GM12878 (cell line): ENCODE measurements around the gene PRKAB1. TPM values are rescaled to one million over a fixed set of nuclear protein-coding genes. Genes with fewer than 3 reads are reported as not detected.

Experiments
- ATAC-seq: fragments of 200-7000 bp; cut with Tn5 transposase; 3 replicates; pipeline ENCODE4 v1.9.1; 2020; ENCODE audit warnings: mild to moderate bottlenecking, moderate library complexity
- BruUV-seq: library from RNA; stranded (reverse); fragments of 400-500 nt; replicated peaks from 2 replicates; lab custom pipeline; 2021; lab: Mats Ljungman, UMichigan
- CTCF ChIA-PET: fragments of 300-600 bp; sonication (Branson Sonifier 250); formaldehyde crosslinking; extraction: SDS; loops from one replicate; lab custom pipeline; 2021; ENCODE audit warnings: inconsistent platforms; lab: Yijun Ruan, JAX
- POLR2A ChIA-PET: fragments of 350-600 bp; formaldehyde crosslinking; extraction: SDS; loops from one replicate; lab custom pipeline; 2021; ENCODE audit warnings: inconsistent platforms; lab: Charles Lee
- RAD21 ChIA-PET: fragments of 300-600 bp; sonication (Branson Sonifier 250); formaldehyde crosslinking; loops from one replicate; lab custom pipeline; 2023; ENCODE audit warnings: antibody characterized with exemption; ENCODE audit not compliant: unreplicated experiment; lab: Charles Lee
- SMC1A ChIA-PET: fragments of 300-600 bp; sonication (Branson Sonifier 250); formaldehyde crosslinking; loops from one replicate; lab custom pipeline; 2023; ENCODE audit not compliant: unreplicated experiment, uncharacterized antibody; lab: Charles Lee
- DNase-seq: peaks from one replicate; pipeline ENCODE4 v3.0.0-alpha.2; 2011; ENCODE audit warnings: low read depth, low spot score
- FAIRE-seq: peaks from 3 replicates; lab custom pipeline; 2011; peaks lifted over from hg19 to GRCh38; lab: Jason Lieb, UNC
- H2AFZ ChIP-seq: 2 replicates; pipeline ENCODE4 v1.6.0; 2011; ENCODE audit warnings: low read depth, low read length, control low read depth; ENCODE audit not compliant: control insufficient read depth
- H3K27ac ChIP-seq: 2 replicates; pipeline ENCODE4 v1.5.1; 2011; ENCODE audit warnings: control low read depth; ENCODE audit not compliant: control insufficient read depth, insufficient read depth
- H3K27me3 ChIP-seq, 2 experiments: replicated peaks in 1 of 2; 2 replicates each; pipeline versions ENCODE4 v1.6.0 to v1.6.1; 2011; ENCODE audit warnings: low read length in 1 of 2; ENCODE audit not compliant: control insufficient read depth in 2 of 2, insufficient read depth in 2 of 2
- H3K36me3 ChIP-seq, 2 experiments: 2 replicates each; pipeline ENCODE4 v1.5.1; 2011; ENCODE audit warnings: low read length in 1 of 2; ENCODE audit not compliant: control insufficient read depth in 2 of 2, insufficient read depth in 2 of 2
- H3K4me1 ChIP-seq: 2 replicates; pipeline ENCODE4 v1.6.1; 2011; ENCODE audit warnings: mild to moderate bottlenecking, low read length, moderate library complexity, mixed read lengths; ENCODE audit not compliant: control insufficient read depth, insufficient read depth
- H3K4me2 ChIP-seq: 2 replicates; pipeline ENCODE4 v1.6.0; 2011; ENCODE audit warnings: control low read depth; ENCODE audit not compliant: control insufficient read depth, insufficient read depth
- H3K4me3 ChIP-seq: fragments of 200-600 bp; sonication (generic); 2 replicates; pipeline ENCODE4 v1.5.1; 2016
- H3K79me2 ChIP-seq: 2 replicates; pipeline ENCODE4 v1.6.0; 2011; ENCODE audit warnings: low read length; ENCODE audit not compliant: control insufficient read depth, insufficient read depth
- H3K9ac ChIP-seq: 2 replicates; pipeline ENCODE4 v1.8.0; 2011; ENCODE audit warnings: low read length, control low read depth, mixed read lengths; ENCODE audit not compliant: control insufficient read depth, insufficient read depth
- H3K9me3 ChIP-seq: replicated peaks from 3 replicates; pipeline ENCODE4 v1.5.1; 2011; ENCODE audit warnings: mild to moderate bottlenecking, low read length; ENCODE audit not compliant: control insufficient read depth, insufficient read depth
- H4K20me1 ChIP-seq: 2 replicates; pipeline ENCODE4 v1.6.0; 2011; ENCODE audit not compliant: control insufficient read depth, insufficient read depth
- ASH2L ChIP-seq: fragments of 300-600, 200-600 bp; sonication (generic); IDR thresholded peaks from 2 replicates; pipeline ENCODE4 v1.6.1; 2017; ENCODE audit warnings: low read depth, mild to moderate bottlenecking, borderline replicate concordance
- EZH2 ChIP-seq: IDR thresholded peaks from 2 replicates; pipeline ENCODE4 v1.6.1; 2012; ENCODE audit warnings: low read depth, mild to moderate bottlenecking, control low read depth, inconsistent platforms, low read length, borderline replicate concordance; ENCODE audit not compliant: control insufficient read depth
- HSF1 ChIP-seq: fragments of 150-350 bp; IDR thresholded peaks from 2 replicates; pipeline ENCODE4 v1.6.1; 2014; ENCODE audit warnings: mild to moderate bottlenecking, low read depth, low read length
- IRF5 ChIP-seq: fragments of 450-650 bp; IDR thresholded peaks from 2 replicates; pipeline ENCODE4 v1.6.1; 2017; ENCODE audit warnings: borderline replicate concordance
- MXI1 ChIP-seq: fragments of 150-350 bp; IDR thresholded peaks from 2 replicates; pipeline ENCODE4 v1.6.1; 2011; ENCODE audit warnings: low read depth, mild to moderate bottlenecking, inconsistent platforms, low read length, improper control_type of control experiment
- MYB ChIP-seq: fragments of 150-350 bp; IDR thresholded peaks from 2 replicates; pipeline ENCODE4 v1.6.1; 2014; ENCODE audit warnings: mild to moderate bottlenecking, low read depth, low read length, borderline replicate concordance
- MYC ChIP-seq: IDR thresholded peaks from 2 replicates; pipeline ENCODE4 v1.6.1; 2011; ENCODE audit warnings: mild to moderate bottlenecking, low read length, moderate library complexity, inconsistent platforms; ENCODE audit not compliant: insufficient read depth, insufficient replicate concordance, insufficient read length, severe bottlenecking
- RAD21 ChIP-seq: IDR thresholded peaks from 2 replicates; pipeline ENCODE4 v1.6.1; 2011; ENCODE audit warnings: mild to moderate bottlenecking, low read depth, low read length, moderate library complexity; ENCODE audit not compliant: insufficient read depth
- RAD51 ChIP-seq: fragments of 450-650 bp; IDR thresholded peaks from 2 replicates; pipeline ENCODE4 v1.6.1; 2016; ENCODE audit warnings: moderate library complexity, mild to moderate bottlenecking, inconsistent platforms
- RELA ChIP-seq: fragments of 450-650 bp; IDR thresholded peaks from 2 replicates; pipeline ENCODE4 v1.8.0; 2014; ENCODE audit warnings: borderline replicate concordance; ENCODE audit not compliant: partially characterized antibody
- SREBF2 ChIP-seq: IDR thresholded peaks from 2 replicates; pipeline ENCODE4 v1.6.1; 2012; ENCODE audit warnings: mild to moderate bottlenecking, low read length
- TAF1 ChIP-seq: IDR thresholded peaks from 2 replicates; pipeline ENCODE4 v1.6.1; 2011; ENCODE audit warnings: mild to moderate bottlenecking, low read depth, low read length, borderline replicate concordance
- USF1 ChIP-seq: IDR thresholded peaks from 2 replicates; pipeline ENCODE4 v1.6.1; 2011; ENCODE audit warnings: borderline replicate concordance, low read depth, mild to moderate bottlenecking, moderate library complexity, mixed read lengths, low read length; ENCODE audit not compliant: insufficient read depth; ENCODE audit errors: extremely low read length
- ZBED1 ChIP-seq: IDR thresholded peaks from 2 replicates; pipeline ENCODE4 v1.6.1; 2016; ENCODE audit warnings: borderline replicate concordance
- ZNF274 ChIP-seq: IDR thresholded peaks from one replicate; pipeline ENCODE4 v1.8.0; 2011; ENCODE audit not compliant: insufficient read length, insufficient read depth
- ZNF384 ChIP-seq: IDR thresholded peaks from 2 replicates; pipeline ENCODE4 v1.6.1; 2012; ENCODE audit warnings: low read depth, mild to moderate bottlenecking, low read length, improper control_type of control experiment, borderline replicate concordance
- WGBS: methylation state at CpG from one replicate; pipeline ENCODE4 v1.1.6; 2016; ENCODE audit warnings: low lambda C conversion rate; ENCODE audit not compliant: insufficient replicate concordance, insufficient coverage; ENCODE audit errors: missing lambda C conversion rate; 5-methylcytosine and 5-hydroxymethylcytosine counted together
- in situ Hi-C: fragments of 300-500 bp; cut with MboI; formaldehyde crosslinking; loops from 9 replicates; pipeline ENCODE4 v1.14.3; 2018; ENCODE audit warnings: mixed read lengths
- intact Hi-C: fragments of 100-400 bp; cut with micrococcal nuclease; formaldehyde crosslinking; loops from one replicate; pipeline ENCODE4 v1.14.2; 2022; ENCODE audit not compliant: unreplicated experiment
- polyA plus RNA-seq, 11 experiments: library from polyadenylated mRNA; depleted of rRNA in 4 of 11; unstranded in 6 of 11; stranded (reverse) in 5 of 11; fragments of >200 nt; fragmentation: Nextera tagmentation in 4 of 11; fragmentation: Illumina TruSeq in 1 of 11; extraction: Ambion mirVana in 4 of 11; extraction: Trizol in 1 of 11; gene quantifications; 1 replicate in 1 of 11; 2 replicates in 10 of 11; pipeline versions ENCODE4 v1.2.1 to v1.2.3, GENCODE V29; 2011 to 2016; ENCODE audit warnings: inconsistent platforms in 2 of 11, missing spikeins in 2 of 11, low read depth in 1 of 11
- total RNA-seq, 4 experiments: library from RNA; depleted of rRNA in 3 of 4; stranded (reverse); fragments of >200 nt in 3 of 4; fragmentation: Illumina TruSeq in 1 of 4; extraction: Trizol in 1 of 4; gene quantifications; 2 replicates each; pipeline versions ENCODE4 v1.2.1 to v1.2.3, GENCODE V29; 2013 to 2021

PRKAB1 gene
- total and polyA plus RNA-seq, 10 of the 15 experiments (the other 5 are each of a cell fraction or from before 2014, with no cell fraction given) = 24.6 to 85.0 (median 50.6) TPM

GRCh38 chr12:119704065-119704747, 36.3 kb downstream of the PRKAB1 start:
- no peaks in the 10 kb centered on the region for H3K79me2 ChIP-seq
- ChIA-PET RAD21 (no interaction called here), CTCF (no interaction called here), POLR2A (no interaction called here), SMC1A (no interaction called here)
- intact Hi-C loops = no loop called here
- no peak overlapping the region for H3K4me2 ChIP-seq
- FAIRE-seq (no peak), DNase-seq (no peak), ATAC-seq (no peak)
- H3K27me3 ChIP-seq = no peaks in the 10 kb centered on the region
- TF ChIP-seq EZH2 (no peak), HSF1 (no peak), RAD21 (no peak), SREBF2 (no peak), TAF1 (no peak), IRF5 (no peak), ZBED1 (no peak), USF1 (no peak), ZNF274 (no peak), MXI1 (no peak), MYC (no peak), ASH2L (no peak), RELA (no peak), RAD51 (no peak), ZNF384 (no peak), MYB (no peak)
- H4K20me1 ChIP-seq = no peaks in the 10 kb centered on the region
- no peak overlapping the region for H3K27ac ChIP-seq
- no TSS peak for BruUV-seq
- H3K4me3 ChIP-seq = no peak overlapping the region
- H3K4me1 ChIP-seq = no peaks in the 10 kb centered on the region
- in situ Hi-C loops = no loop called here
- WGBS = 95% methylated on average over 16 of the region's 16 CpGs
- no peaks in the 10 kb centered on the region for H3K9me3 ChIP-seq
- no peak overlapping the region for H3K9ac ChIP-seq
- H3K36me3 ChIP-seq = peaks cover 2 to 8% of the 10 kb centered on the region in 2 experiments
- H2AFZ ChIP-seq = no peak overlapping the region
